HG03175 (cell line): ENCODE data around the gene LEF1.
A peak's percentile ranks its signal among the peaks of the same experiment; 100 is the strongest.

Experiments
- ATAC-seq: cut with Tn5 transposase; IDR thresholded peaks from one replicate; pipeline ENCODE4 v1.9.1; 2021; ENCODE audit warnings: mild to moderate bottlenecking, moderate library complexity; ENCODE audit not compliant: unreplicated experiment

LEF1 gene

GRCh38 chr4:108114503-108114902 lies 54.2 kb downstream of the LEF1 start:
- ATAC-seq = no peak

GRCh38 chr4:108113229-108113628 lies 55.5 kb downstream of the LEF1 start:
- ATAC-seq = no peak

- no peak for ATAC-seq
Observed at GRCh38 chr4:108111781-108112180, 57.0 kb downstream of the LEF1 start.

GRCh38 chr4:108110450-108110849 lies 58.3 kb downstream of the LEF1 start:
- ATAC-seq = no peak

- peak; percentile 85 for ATAC-seq
Observed at GRCh38 chr4:108109997-108110416, 58.7 kb downstream of the LEF1 start.

GRCh38 chr4:108109111-108109510 lies 59.6 kb downstream of the LEF1 start:
- no peak for ATAC-seq

GRCh38 chr4:108107729-108108382 lies 60.9 kb downstream of the LEF1 start:
- ATAC-seq = no peak

- no peak for ATAC-seq
Observed at GRCh38 chr4:108107101-108107500, 61.6 kb downstream of the LEF1 start.

GRCh38 chr4:108106186-108106585 lies 62.5 kb downstream of the LEF1 start:
- no peak for ATAC-seq

GRCh38 chr4:108103099-108103862 lies 65.5 kb downstream of the LEF1 start:
- ATAC-seq = no peak

- ATAC-seq = no peak
Observed at GRCh38 chr4:108100827-108101226, 67.9 kb downstream of the LEF1 start.

GRCh38 chr4:108099838-108100237 lies 68.9 kb downstream of the LEF1 start:
- no peak for ATAC-seq

GRCh38 chr4:108097990-108098553 lies 70.7 kb downstream of the LEF1 start:
- ATAC-seq = no peak

- ATAC-seq = no peak
Observed at GRCh38 chr4:108094923-108095482, 73.7 kb downstream of the LEF1 start.

GRCh38 chr4:108094131-108094530 lies 74.6 kb downstream of the LEF1 start:
- ATAC-seq = no peak

GRCh38 chr4:108092288-108092687 lies 76.4 kb downstream of the LEF1 start:
- ATAC-seq = no peak

- ATAC-seq = no peak
Observed at GRCh38 chr4:108087293-108087967, 81.3 kb downstream of the LEF1 start.

- ATAC-seq = no peak
Observed at GRCh38 chr4:108081256-108081655, 87.5 kb downstream of the LEF1 start.

GRCh38 chr4:108080747-108081146 lies 88.0 kb downstream of the LEF1 start:
- no peak for ATAC-seq

- ATAC-seq = no peak
Observed at GRCh38 chr4:108078024-108078733, 90.6 kb downstream of the LEF1 start.

- no peak for ATAC-seq
Observed at GRCh38 chr4:108072300-108072699, 96.4 kb downstream of the LEF1 start.
